Hepatocyte (in vitro differentiated cells): ENCODE data around the gene CEP68. TPM values are rescaled to one million over a fixed set of nuclear protein-coding genes. Genes with fewer than 3 reads are reported as not detected.

ENCODE experiments used
- DNase-seq: peaks from one replicate; pipeline ENCODE4 v3.0.0-alpha.2; 2016; ENCODE audit warnings: low spot score
- H2AFZ ChIP-seq: fragments of 200-600 bp; sonication (generic); 2 replicates; pipeline ENCODE4 v1.6.0; 2016; ENCODE audit warnings: antibody characterized with exemption, mild to moderate bottlenecking
- H3K27ac ChIP-seq: fragments of 200-600 bp; sonication (generic); 2 replicates; pipeline ENCODE4 v1.5.1; 2016; ENCODE audit warnings: mild to moderate bottlenecking
- H3K27me3 ChIP-seq: fragments of 200-600 bp; sonication (generic); 2 replicates; pipeline ENCODE4 v1.6.1; 2016
- H3K36me3 ChIP-seq: fragments of 200-600 bp; sonication (generic); replicated peaks from 2 replicates; pipeline ENCODE4 v1.5.1; 2016; ENCODE audit warnings: low read depth; ENCODE audit not compliant: insufficient read depth
- H3K4me1 ChIP-seq: fragments of 200-600 bp; sonication (generic); 2 replicates; pipeline ENCODE4 v1.5.1; 2016; ENCODE audit warnings: mild to moderate bottlenecking, moderate library complexity; ENCODE audit not compliant: insufficient read depth
- H3K4me2 ChIP-seq: fragments of 200-600 bp; sonication (generic); 2 replicates; pipeline ENCODE4 v1.6.0; 2016
- H3K4me3 ChIP-seq: fragments of 200-600 bp; sonication (generic); 2 replicates; pipeline ENCODE4 v1.5.1; 2016; ENCODE audit warnings: mild to moderate bottlenecking
- H3K79me2 ChIP-seq: fragments of 200-600 bp; sonication (generic); 2 replicates; pipeline ENCODE4 v1.6.0; 2017; ENCODE audit warnings: mild to moderate bottlenecking
- H3K9me2 ChIP-seq: fragments of 200-600 bp; sonication (generic); replicated peaks from 2 replicates; pipeline ENCODE4 v1.6.0; 2017; ENCODE audit warnings: mild to moderate bottlenecking; ENCODE audit not compliant: insufficient read depth
- H3K9me3 ChIP-seq: fragments of 200-600 bp; sonication (generic); 2 replicates; pipeline ENCODE4 v1.5.1; 2016; ENCODE audit warnings: low read depth, mild to moderate bottlenecking
- H4K20me1 ChIP-seq: fragments of 200-600 bp; sonication (generic); 2 replicates; pipeline ENCODE4 v1.6.0; 2016; ENCODE audit warnings: mild to moderate bottlenecking; ENCODE audit not compliant: insufficient read depth, poor library complexity, severe bottlenecking
- CTCF ChIP-seq: fragments of 200-600 bp; sonication (generic); IDR thresholded peaks from 2 replicates; pipeline ENCODE4 v1.5.1; 2016; ENCODE audit warnings: antibody characterized with exemption, mild to moderate bottlenecking; ENCODE audit not compliant: poor library complexity
- EZH2 ChIP-seq: fragments of 200-600 bp; sonication (generic); IDR thresholded peaks from 2 replicates; pipeline ENCODE4 v1.6.1; 2016; ENCODE audit warnings: antibody characterized with exemption, mild to moderate bottlenecking, borderline replicate concordance
- EZH2phosphoT487 ChIP-seq: fragments of 200-600 bp; sonication (generic); IDR thresholded peaks from one replicate; pipeline ENCODE4 v1.6.1; 2018; ENCODE audit warnings: antibody characterized with exemption, mild to moderate bottlenecking, low read depth, moderate library complexity; ENCODE audit not compliant: unreplicated experiment, severe bottlenecking
- WGBS: methylation state at CpG from one replicate; pipeline ENCODE4 v1.1.6; 2016; ENCODE audit warnings: low lambda C conversion rate; ENCODE audit errors: missing lambda C conversion rate; 5-methylcytosine and 5-hydroxymethylcytosine counted together
- polyA plus RNA-seq: library from polyadenylated mRNA; unstranded; fragments of >200 nt; fragmentation: Nextera tagmentation; extraction: Ambion mirVana; gene quantifications from 2 replicates; pipeline ENCODE4 v1.2.1, GENCODE V29; 2016
- total RNA-seq: library from RNA; depleted of rRNA; stranded (reverse); fragments of >200 nt; gene quantifications from 2 replicates; pipeline ENCODE4 v1.2.3, GENCODE V29; 2014

CEP68 gene
- total and polyA plus RNA-seq, 2 experiments from 2014 or later = 8.2 to 9.4 TPM

GRCh38 chr2:65054749-65055421 is 1.3 kb upstream of the CEP68 start:
- Histone ChIP-seq H3K9me3 (no peaks in the 10 kb centered on the region), H3K4me2 (peak overlapping the region; percentile 80), H2AFZ (no peak overlapping the region), H3K27me3 (no peaks in the 10 kb centered on the region), H4K20me1 (peaks cover 2% of the 10 kb centered on the region), H3K4me1 (no peaks in the 10 kb centered on the region), H3K27ac (no peak overlapping the region), H3K36me3 (no peaks in the 10 kb centered on the region), H3K79me2 (peaks cover 31% of the 10 kb centered on the region), H3K4me3 (no peak overlapping the region), H3K9me2 (no peaks in the 10 kb centered on the region)
- DNase-seq = no peak
- 78% methylated on average over 4 of the region's 4 CpGs for WGBS
- no peak for TF ChIP-seq EZH2phosphoT487
- no peak for TF ChIP-seq EZH2
- no peak for TF ChIP-seq CTCF

- no peaks in the 10 kb centered on the region for H3K9me2 ChIP-seq
- H3K27ac ChIP-seq = peak overlapping the region; percentile 2
- peak overlapping the region; percentile 80 for H3K4me2 ChIP-seq
- H3K27me3 ChIP-seq = no peaks in the 10 kb centered on the region
- H3K9me3 ChIP-seq = no peaks in the 10 kb centered on the region
- peaks cover 39% of the 10 kb centered on the region for H3K79me2 ChIP-seq
- no peaks in the 10 kb centered on the region for H3K4me1 ChIP-seq
- no peaks in the 10 kb centered on the region for H3K36me3 ChIP-seq
- DNase-seq = peak; percentile 78
- H3K4me3 ChIP-seq = peak overlapping the region; percentile 14
- H4K20me1 ChIP-seq = peaks cover 2% of the 10 kb centered on the region
- WGBS = 13% methylated on average over 41 of the region's 42 CpGs
- H2AFZ ChIP-seq = peak overlapping the region; percentile 39
- TF ChIP-seq EZH2 = no peak
- no peak for TF ChIP-seq EZH2phosphoT487
- no peak for TF ChIP-seq CTCF
Measured at GRCh38 chr2:65055422-65056214, 598 bp upstream of the CEP68 start.

- H3K36me3 ChIP-seq = no peaks in the 10 kb centered on the region
- H2AFZ ChIP-seq = peak overlapping the region; percentile 38
Measured at GRCh38 chr2:65057054-65057375, 799 bp downstream of the CEP68 start.

More at GRCh38 chr2:65057054-65057375, 799 bp downstream of the CEP68 start:
- DNase-seq = no peak
- Histone ChIP-seq H3K27me3 (no peaks in the 10 kb centered on the region), H3K27ac (peak overlapping the region; percentile 54), H3K4me1 (no peaks in the 10 kb centered on the region), H4K20me1 (peaks cover 5% of the 10 kb centered on the region), H3K4me3 (peak overlapping the region; percentile 89), H3K4me2 (peak overlapping the region; percentile 91), H3K79me2 (peaks cover 53% of the 10 kb centered on the region), H3K9me3 (no peaks in the 10 kb centered on the region), H3K9me2 (no peaks in the 10 kb centered on the region)
- 25% methylated on average over 5 of the region's 5 CpGs for WGBS
- no peak for TF ChIP-seq EZH2
- TF ChIP-seq EZH2phosphoT487 = no peak
- TF ChIP-seq CTCF = no peak
